Esophagus squamous epithelium (tissue), 4 donors: ENCODE data around the gene DENND1B.

Experiments used
- CTCF ChIP-seq, 6 experiments: fragments of 450-650 bp in 4 of 6; fragments of 200-600 bp in 2 of 6; sonication (generic) in 2 of 6; IDR thresholded peaks; one replicate each; pipeline ENCODE4 v1.5.1; 2016 to 2019; ENCODE audit warnings: antibody characterized with exemption in 6 of 6, mild to moderate bottlenecking in 4 of 6, moderate library complexity in 4 of 6
- POLR2A ChIP-seq, 4 donors: fragments of 450-650 bp; IDR thresholded peaks; one replicate each; pipeline ENCODE4 v1.6.1; 2017; ENCODE audit warnings: antibody characterized with exemption in 4 of 4, mild to moderate bottlenecking in 4 of 4, moderate library complexity in 3 of 4

DNA sequence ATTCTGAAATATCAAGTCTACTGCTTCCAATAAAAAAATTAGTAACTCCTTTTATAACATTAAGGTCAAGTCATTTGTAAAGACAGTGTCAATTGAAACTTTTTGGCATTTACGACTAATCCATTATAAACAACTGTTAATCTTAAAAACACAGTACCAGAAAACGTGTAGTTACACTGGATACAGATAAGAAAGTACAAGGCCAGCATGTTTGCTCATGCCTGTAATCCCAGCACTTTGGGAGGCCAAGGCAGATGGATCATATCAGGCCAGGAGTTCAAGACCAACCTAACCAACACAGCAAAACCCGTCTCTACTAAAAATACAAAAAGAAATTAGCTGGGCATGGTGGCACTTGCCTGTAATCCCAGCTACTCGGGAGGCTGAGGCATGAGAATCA, 29.4 kb downstream of the DENND1B start:
- TF ChIP-seq CTCF (IDR thresholded peaks at IDR 0.05) = no peak
- TF ChIP-seq POLR2A (IDR thresholded peaks at IDR 0.05) = no peak
